GM19099 (cell line): ENCODE data around the gene CLTA.

Experiments
- POLR2A ChIP-seq: IDR thresholded peaks from 3 replicates; pipeline ENCODE4 v1.6.1; 2011; ENCODE audit warnings: low read depth; ENCODE audit not compliant: insufficient read length; ENCODE audit errors: extremely low read depth

The CLTA gene

DNA sequence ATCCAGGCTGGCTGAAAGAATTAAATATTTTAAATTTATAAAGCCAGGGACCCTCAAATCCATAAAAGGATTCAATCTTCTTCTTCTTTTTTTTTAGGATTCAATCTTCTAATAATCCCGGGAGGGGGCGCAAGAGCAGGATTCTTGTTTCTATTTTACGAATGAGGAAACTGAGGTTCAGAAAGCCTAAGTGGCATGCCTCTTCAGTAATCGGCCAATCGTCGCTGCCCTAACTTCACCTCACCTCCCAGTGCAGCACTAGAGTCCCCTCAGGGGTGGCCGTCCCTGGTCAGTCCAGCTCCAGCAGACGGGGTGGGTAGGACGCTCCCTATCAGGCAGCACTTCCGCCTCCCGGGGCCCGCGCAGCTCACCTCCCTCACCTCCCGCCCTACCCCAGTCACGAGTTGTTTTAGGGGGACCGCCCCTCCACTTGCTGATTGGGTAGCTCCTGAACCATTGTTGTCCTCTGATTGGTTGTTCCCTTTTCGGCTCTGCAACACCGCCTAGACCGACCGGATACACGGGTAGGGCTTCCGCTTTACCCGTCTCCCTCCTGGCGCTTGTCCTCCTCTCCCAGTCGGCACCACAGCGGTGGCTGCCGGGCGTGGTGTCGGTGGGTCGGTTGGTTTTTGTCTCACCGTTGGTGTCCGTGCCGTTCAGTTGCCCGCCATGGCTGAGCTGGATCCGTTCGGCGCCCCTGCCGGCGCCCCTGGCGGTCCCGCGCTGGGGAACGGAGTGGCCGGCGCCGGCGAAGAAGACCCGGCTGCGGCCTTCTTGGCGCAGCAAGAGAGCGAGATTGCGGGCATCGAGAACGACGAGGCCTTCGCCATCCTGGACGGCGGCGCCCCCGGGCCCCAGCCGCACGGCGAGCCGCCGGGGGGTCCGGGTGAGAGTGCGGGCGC lies at the start of gene CLTA:
Gene CLTA, plus strand, starts transcription at position 534 of the 902 bp plus-strand sequence. Its CDS starts 136 bp downstream, at position 670.
- TF ChIP-seq POLR2A, result peak; percentile 99

GRCh38 chr9:36141288-36141687 lies 49.4 kb upstream of the CLTA start:
- TF ChIP-seq POLR2A, result no peak

- no peak for TF ChIP-seq POLR2A
Observed at GRCh38 chr9:36141761-36142160, 49.0 kb upstream of the CLTA start.

DNA sequence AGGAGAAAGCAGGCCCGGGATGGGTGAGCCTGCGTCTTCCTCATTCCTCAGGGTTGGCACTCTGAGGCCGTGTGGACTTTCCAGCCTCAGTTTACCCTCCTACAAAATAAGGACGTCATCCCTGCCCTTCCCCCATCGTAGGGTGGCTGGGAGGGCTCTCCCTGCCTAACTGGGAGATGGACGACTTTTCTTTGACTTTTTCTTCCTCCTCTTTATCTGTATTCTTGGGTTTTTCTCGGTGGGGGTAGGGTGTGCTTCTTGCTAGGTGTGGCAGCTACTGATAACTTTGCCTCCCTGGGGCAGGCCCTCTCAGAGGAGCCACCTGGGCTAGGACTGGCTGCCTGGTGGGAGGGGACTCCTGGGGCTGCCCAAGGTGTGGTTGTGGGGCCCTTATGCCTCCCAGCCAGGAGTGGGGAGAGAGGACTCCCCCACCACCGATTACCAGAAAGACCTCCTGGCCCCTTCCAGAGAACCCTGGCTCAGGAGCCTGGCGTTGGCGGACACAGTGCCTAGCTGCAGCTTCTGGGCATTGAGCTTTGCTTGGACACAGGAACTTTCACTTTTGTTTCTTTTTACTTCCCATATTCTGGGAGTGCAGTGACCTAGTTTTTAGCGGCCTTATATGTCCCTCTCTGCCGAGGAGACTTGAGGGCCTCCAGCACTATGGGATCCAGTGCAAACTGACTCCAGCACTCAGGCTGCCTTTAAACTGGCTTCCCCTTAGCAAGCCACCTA lies 48.0 kb upstream of the CLTA start:
- TF ChIP-seq POLR2A, result no peak

DNA sequence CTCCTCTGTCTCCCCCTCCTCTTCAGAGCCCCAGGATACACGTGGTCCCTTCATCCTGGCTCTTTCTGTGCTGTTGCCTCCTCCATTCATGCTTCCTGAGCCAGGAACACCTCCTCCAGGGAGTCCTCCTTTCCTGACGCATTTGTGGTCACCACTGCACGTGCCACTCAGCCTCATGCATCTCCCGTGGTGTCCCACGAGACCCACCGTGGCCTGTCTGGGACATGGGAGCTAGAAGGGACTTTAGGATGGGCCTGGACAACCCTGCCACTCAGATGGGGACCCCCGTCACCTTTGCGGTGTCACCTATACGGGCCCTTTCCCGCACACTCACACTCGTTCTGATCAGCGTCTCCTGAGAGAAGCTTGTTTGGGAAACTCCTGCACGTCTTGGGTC lies 47.5 kb upstream of the CLTA start:
- TF ChIP-seq POLR2A, result no peak

DNA sequence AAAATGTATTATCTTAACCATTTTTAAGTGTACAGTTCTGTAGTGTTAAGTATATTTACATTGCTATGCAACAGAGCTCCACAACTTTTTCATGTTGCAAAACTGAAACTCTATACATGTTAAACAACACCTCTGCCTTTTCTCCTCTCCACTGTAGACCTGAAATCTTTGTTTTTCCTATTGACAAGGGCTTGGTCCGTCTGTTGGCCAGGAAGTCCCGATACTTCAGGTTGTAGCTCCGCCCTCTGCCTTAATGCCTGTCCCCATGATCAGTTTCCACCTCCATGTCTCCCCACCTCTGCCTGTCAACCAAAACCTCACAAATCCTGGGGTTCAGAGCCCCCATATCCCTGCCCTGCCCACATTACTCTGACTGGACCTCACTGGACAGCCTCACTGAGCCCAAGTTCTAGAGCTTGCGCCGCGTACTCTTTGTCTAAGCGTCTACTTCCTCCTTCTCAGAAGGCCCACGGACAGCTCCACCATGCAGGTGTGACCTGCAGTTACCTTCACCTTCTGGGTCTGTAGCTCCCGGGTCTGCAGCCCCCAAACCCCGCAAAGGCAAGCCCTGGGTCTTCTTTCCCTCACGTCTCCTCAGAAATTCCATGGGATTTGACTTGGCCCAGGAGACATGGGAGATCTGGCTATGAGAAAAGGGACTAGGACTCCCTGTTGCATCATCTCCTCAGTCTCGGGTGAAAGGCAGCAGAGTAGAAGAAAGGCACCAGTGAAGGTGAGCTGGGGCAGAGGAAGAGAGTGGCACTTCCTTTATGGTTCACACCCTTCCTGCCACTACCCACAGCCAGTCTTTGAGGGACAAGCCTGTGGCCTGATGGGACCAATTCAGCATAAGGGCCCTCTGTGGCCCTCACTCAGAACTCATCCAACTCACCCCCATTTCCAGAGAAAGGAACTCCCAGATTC lies 46.1 kb upstream of the CLTA start:
- no peak for TF ChIP-seq POLR2A

DNA sequence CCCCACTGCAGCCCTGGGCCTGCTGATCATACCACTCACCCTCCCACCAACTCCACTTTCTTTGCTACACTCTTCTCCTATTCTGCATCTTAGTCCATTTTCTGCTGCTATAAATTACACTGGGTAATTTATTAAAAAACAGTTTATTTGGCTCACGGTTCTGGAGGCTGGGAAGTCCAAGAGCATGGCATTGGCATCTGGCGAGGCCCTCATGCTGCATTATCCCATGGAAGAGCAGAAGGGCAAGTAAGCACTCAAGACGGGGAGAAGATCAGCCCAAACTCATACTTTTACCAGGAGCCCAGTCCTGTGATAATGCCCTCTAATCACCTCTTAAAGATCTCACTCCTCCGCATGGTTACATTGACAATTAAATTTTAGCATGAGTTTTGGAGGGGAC lies 44.8 kb upstream of the CLTA start:
- TF ChIP-seq POLR2A, result no peak

DNA sequence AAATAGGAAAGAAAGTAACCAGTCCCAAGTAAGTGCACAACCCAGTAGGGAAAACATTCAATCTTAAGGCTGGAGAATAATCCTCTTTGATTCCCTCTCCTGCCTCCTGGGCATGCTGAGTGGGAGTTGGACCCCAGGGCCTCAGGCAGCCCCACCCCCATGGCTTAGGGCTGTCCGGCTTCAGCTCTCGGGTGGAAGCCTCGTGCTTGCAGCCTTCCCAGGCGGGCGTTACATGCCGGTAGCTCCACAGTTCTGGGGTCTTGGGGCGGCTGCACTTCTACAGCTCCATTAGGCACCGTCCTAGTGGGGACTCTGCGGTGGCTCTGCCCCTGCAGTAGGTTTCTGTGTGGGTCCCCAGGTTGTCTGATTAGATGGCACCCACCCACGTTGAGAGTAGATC lies 44.1 kb upstream of the CLTA start:
- no peak for TF ChIP-seq POLR2A

- TF ChIP-seq POLR2A, result no peak
Observed at GRCh38 chr9:36147441-36148175, 43.1 kb upstream of the CLTA start.

GRCh38 chr9:36148311-36149051 lies 42.2 kb upstream of the CLTA start:
- no peak for TF ChIP-seq POLR2A

DNA sequence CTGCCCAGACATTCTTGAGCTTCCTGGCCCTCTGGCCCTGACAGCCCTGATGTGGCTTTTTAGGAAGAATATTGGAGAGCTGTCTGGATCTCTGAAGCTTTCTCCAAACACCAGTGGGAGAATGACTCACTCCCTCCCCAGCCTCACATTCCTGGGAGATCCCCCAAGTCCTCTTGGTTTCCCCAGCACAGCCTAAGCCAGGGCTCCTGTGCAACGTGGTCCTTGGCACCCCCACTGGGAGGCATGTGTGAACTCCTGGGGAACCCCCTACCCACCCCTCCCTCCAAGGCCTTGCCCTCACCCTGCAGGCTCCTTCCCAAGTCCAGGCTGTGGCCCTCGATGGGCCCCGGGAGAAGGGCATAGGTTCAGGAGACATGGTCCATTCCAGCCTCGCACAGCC lies 41.5 kb upstream of the CLTA start:
- TF ChIP-seq POLR2A, result no peak

DNA sequence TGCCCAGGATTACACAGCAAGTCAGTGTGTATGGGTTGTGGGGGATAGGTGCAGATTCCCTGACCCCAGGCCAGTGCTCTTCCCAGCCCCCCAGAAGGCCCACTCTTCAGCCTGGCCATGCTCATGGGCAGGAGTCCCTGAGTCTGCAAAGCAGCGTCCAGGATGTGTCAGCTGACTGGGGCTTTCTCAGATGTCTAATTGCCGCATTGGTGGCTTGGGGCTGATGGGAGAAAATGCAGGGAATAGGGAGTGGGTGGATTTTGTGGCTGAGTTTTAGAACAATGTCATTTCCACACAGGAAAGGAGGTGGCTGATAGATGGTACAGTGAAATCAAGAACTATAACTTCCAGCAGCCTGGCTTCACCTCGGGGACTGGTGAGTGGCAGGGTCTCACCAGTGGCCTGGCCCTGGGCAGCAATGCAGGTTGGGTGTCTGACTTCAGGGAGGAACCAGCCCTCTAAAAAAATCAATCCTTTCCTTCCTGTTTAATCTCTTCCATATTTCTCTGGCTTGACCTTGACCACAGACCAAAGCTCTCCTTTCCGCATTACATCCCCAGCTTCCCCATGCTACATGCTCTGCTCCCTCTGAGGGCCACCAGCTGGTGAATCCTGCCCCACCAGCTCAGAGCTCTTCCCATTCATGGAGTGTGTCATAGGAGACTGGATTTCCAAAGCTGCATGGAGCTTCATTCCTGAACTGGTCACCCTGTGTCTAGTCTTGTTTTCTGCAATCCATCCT lies 40.0 kb upstream of the CLTA start:
- TF ChIP-seq POLR2A, result no peak
